G401.6 (cell line): ENCODE results near the gene KHK.
"Not testable (repeated sequence)": the region's sequence is repeated elsewhere in the genome, so short reads cannot be mapped to it uniquely, and the experiment has no call there.

ENCODE experiments used
- FAIRE-seq: peaks from 2 replicates; lab custom pipeline; 2012; peaks lifted over from hg19 to GRCh38; lab: Jason Lieb, UNC

KHK gene

DNA sequence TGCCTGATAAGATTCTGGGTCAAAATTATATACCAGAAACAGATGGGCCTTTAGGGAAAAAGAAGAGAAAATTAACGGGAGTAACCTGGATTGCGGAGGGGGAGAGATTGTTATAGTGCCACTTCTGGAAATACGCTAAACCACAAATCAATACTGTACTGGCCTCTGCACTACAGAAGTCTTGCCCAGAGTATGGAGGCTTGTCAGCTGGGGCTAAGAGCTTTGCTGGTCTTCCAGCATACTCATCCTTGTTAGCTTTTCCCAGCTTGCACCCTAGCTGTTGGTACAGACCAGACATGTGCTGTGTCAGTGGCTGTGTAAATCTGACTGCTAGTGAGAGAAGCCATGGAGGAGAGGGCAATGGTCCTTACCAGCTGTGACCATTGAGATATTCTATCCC is 26.2 kb upstream of the KHK start:
- FAIRE-seq: no peak

DNA sequence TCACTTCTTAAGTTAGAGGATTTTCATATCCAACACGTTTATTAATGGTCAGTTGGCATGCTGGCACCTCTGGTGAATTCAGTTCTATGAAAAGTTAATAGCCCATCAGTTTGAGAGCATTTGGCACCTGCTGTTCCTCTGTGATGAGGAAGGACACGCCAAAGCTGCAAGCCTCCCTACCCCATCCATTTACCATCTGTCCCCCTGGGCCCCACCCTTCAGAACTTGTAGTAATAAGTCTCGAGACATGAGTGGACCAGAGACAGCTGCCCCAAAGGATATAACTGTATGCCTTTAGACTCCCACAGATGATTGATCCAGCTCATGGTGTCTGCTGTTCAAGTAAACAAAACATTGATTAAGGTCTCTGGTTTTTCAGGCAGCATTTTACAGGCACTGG is 21.4 kb upstream of the KHK start:
- no peak for FAIRE-seq

DNA sequence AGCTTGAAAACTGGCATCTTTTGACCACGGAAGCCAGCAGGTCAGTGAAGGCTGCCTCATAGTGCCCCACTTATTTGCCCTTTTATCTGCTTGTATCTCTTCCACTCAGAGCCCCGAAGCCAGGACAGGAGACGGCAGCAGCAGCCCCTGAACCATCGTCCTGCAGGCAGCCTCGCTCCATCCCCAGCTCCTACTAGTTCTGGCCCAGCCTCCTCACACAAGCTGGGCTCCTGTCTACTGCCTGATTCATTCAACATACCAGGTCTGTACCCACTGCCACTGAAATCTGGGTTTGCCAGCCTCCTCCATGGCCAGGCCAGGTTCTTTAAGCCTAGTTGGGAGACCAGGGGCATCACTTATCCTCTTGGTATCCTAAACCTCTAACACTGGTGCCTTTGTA is 19.2 kb upstream of the KHK start:
- no peak for FAIRE-seq

DNA sequence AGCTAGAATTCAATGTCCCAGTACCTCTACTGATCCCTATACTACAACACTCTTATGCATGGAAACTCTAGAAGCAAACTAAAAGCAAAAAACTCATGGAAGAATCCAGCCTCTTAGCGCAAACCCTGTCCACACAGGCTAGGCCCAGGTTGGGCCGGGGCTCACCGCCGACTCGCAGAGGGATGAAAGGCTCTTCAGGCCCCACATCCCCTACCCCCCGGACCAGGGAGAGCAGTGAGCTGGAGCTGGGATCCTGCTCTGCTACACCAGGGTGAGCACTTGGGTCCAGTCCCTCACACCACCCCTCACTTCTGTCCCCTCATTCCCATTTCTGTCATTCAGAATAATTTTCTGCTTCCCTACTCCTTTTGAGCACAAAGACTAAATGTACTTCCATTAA is 17.1 kb upstream of the KHK start:
- no peak for FAIRE-seq

DNA sequence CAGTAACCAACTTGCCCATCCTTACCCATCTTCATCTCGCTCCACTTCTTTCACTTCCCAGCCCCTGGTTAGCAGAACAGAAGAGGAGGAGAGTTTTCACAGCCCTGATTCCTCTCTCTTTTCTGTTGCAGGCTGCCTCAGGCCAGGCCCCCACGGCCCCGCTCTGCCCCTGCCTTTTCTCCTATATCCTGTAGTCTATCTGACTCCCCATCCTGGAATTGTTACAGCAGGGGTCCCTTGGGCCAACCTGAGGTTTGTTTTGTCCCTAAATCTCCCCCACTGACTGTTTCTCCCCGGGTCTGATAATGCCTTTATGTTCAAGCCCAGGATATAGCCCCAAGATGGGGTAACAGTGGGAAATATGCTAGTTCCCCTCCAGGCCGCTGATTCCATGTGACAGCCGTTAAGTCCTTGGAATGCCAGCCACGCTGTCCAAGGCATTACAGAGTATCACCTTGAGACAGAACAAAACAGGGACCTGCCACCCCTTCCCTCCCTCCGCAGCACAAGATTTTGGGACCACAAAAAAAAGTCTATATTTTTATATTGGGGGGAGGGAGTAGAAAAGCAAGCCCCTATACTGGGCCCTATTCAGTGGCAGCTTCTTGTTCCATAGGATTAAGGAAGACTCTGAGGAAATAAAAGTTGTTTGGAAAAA is 16.5 kb upstream of the KHK start:
- no peak for FAIRE-seq

DNA sequence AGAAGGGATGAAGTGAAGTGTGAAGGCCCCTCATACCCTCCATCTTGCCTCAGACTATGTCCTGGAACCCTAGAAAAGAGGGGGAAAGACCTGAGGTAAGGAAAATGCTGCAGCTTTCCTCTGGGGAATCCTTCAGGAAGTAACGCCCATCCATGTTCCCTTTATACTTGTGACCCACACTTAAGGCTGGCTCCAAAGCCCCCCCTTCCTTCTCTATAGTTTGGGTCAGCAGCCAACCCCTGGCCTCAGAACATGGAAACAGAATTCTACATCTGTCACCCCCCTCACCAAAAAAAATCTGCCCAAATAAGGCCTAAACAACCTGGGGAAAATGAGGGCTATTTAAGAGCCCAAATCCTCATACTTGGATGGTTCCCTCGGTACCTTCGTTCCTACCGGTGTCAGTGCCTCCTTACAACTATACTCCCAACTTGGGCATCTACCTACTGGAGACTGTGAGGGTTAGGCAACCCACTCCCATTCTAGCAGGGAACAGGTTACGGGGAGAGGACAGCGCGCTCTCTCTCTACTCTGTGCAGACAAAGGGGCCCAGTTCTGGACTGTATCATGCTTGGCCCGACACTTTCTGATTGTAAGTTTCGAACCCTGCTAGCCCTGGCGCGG is 15.8 kb upstream of the KHK start:
- FAIRE-seq: no peak

DNA sequence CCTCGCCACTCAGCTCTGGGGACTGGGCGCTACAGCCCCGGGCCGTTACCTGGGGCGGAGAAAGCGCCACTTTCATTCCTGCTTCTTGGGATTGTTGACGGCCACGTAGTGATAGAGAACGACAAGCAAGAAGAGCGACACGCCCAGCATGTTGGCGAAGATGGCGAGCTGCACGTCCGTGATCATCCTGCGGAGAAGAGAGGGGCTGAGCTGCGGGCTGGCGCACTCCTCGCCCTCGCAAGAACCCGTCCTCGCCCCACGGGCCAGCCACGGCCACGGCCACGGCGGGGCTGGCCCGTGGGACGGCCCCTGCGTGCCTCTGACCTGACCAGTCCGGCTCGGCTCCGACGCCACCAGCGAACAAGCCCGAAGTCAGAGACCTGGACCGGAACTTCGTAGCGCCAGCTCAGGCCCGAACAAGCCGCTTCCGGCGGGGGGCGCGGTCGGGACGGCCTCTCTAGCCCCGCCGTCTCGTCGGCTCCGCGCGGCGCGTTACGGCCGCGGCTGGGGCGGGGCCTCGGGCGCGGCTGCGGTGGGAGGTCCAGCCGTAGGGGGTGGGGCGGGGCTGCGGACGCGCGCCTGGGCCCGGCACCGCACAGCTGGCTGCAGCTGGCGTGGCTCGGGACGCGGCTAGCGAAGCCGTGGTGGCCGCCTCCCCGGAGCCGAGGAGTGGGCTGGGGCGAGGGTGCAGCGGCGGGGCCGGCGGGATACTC is 15.1 kb upstream of the KHK start, which contains the start of gene OST4:
Gene OST4, minus strand, starts transcription at position 378 of the 713 bp plus-strand sequence.
- FAIRE-seq: no peak

DNA sequence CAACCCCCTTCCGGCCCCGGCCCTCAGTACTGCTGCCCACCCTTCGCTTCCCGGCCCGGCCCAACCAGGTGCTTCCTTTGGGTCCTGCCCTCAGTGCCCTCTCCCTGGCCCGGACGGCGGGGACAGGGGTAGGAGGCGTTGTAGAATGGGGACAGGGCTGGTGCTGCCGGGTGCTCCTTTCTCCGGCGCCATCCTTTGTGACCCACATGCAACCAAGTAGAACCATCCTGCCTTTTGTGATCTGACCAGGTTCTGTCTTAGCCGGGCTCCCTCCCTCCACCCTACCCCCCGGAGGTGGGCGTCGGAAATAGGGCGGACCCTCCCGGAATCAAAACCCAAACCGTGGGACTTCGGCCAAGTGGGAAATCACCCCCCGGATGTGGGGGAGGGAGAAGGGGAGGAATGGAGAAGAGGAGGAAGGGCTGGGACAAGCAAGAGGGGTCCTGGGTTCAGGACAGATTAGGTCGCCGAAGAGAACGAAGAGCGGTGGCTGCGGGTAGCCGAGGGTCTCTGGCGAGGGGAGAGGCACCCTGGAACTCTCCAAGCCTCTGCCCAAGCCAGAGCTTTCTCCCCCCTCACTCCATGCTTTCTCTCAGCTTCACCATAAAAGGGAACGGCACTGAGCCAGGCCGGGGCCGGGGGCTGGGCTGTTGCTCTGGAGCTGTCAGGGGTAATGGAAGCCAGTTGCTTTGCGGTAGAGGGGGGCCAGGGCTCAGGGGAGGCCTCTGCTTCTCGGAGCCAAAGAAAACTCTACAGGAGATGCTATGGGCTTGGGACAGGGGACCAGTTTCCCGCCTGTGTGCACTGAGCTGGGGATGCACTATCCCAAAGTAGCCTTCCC is 14.4 kb upstream of the KHK start:
- FAIRE-seq: no peak

DNA sequence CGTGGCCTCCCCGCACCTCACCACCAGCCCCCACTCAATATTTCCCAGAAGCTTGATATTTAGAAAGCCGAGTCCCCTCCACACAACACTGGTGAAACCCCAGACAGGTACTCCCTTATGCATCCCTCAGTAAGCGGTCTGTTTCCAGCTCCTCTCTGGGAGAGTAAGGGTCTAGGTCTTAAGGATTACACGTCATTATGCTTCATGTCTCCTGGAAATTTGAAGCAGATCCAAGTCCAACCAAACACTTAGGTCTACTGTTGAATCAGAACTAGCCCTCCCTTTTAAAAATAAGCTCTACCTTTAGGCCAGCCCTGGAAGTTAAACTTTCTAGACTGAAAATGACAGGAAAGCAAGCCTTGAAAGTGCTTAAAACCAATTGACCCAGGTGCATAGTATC is 13.7 kb upstream of the KHK start:
- no peak for FAIRE-seq

DNA sequence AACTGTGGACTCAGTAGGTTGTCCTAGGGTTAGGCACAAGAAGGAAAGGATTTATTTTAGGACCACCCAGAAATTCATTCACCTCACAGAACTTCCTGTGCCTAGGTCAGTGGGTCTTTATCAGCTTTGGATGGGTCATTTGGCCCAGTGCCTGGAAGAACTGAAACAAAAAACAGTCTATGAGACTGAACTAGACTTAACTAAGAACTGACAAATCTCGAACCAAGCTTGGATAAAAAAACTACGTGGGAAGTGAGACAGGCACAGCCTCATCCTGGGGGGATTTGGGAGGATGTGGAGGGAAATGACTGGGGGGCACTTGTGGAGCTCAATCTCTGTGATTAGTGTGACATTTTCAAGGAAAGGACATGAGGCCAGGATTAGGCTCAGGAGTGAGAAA is 12.8 kb upstream of the KHK start:
- FAIRE-seq: no peak

DNA sequence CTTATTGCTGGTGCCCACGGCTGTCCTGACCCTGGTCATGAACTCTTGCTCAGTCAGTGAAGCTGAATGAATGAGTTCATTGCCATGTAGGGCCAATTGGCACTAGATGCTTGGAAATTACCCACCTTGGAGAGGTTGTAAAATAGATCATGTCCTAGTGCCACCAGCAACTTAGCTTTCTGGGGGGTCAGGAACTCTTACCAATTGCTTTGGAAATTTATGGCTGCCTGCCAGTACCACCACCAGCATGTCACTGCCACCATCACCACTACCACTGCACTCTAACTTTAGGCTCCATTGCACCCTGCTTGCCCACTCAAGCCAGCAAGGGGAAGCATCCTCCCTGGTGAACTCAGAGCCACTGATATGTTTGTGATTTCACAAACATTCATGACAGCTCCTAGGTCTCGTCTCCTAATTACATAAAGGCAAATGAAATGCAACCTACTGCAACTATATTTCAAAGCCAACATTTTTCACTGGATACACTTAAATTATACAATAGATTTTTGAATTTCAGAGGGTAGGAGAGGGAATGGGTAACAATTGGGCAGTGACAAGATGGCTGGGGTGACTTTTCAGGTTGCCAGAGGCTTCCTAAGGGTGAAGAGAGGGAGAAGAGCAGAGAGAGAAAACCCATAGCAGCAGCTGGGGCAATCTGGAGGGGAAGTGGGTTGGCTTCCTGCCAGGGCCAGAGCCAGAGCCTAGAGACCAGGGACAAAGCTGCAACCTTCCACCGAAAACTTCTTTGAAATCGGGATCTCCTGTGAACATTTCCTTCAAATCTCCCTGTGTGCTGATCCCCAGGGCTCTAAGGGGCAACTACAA is 11.6 kb upstream of the KHK start:
- no peak for FAIRE-seq

DNA sequence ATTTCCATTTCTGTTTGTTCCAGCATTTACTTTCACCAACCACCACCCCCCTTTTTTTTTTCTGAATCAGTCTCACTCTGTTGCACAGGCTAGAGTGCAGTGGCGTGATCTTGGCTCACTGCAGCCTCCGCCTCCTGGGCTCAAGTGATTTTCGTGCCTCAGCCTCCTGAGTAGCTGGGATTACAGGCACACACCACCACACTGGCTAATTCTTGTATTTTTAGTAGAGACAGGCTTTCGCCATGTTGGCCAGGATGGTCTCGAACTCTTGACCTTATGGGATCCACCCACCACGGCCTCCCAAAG is 11.1 kb upstream of the KHK start:
- not testable (repeated sequence) for FAIRE-seq

DNA sequence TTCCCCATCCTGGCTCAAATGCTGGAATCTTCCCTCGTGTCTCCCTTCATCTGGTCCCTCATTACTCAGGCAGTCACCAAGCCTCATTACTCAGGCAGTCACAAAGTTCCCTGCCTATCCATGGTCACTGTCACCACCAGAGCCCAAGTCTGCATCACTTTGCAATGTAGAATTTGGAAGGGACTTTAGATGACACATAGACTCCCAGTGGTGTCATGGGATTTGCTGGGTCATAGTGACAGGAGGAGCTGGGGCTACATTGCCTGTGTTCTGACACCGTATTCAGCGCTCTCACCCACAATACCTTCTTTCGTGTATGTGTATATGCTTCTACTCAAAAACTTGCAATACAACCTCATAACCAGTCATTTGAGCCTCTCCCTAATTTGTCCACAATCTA is 10.2 kb upstream of the KHK start:
- FAIRE-seq: no peak

DNA sequence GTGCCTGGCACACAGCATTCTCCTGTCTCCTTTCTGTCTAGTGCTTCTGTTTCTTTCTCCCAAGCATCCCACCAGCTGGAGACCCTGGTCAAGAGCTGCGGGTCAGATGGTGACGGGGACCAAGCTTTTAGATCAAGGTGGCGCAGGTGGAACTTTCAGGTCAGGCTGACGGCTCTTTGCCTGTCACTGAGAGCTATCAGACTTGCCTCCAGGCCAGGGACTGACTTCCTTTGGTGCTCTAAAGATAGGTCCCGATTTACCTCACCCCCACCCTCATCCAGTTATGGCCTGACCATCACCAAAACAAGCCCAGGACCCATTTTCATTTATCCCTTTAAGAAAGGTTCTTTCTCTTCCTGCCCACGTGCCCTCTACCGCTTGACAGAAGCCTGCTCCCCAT is 9.3 kb upstream of the KHK start:
- FAIRE-seq: no peak

DNA sequence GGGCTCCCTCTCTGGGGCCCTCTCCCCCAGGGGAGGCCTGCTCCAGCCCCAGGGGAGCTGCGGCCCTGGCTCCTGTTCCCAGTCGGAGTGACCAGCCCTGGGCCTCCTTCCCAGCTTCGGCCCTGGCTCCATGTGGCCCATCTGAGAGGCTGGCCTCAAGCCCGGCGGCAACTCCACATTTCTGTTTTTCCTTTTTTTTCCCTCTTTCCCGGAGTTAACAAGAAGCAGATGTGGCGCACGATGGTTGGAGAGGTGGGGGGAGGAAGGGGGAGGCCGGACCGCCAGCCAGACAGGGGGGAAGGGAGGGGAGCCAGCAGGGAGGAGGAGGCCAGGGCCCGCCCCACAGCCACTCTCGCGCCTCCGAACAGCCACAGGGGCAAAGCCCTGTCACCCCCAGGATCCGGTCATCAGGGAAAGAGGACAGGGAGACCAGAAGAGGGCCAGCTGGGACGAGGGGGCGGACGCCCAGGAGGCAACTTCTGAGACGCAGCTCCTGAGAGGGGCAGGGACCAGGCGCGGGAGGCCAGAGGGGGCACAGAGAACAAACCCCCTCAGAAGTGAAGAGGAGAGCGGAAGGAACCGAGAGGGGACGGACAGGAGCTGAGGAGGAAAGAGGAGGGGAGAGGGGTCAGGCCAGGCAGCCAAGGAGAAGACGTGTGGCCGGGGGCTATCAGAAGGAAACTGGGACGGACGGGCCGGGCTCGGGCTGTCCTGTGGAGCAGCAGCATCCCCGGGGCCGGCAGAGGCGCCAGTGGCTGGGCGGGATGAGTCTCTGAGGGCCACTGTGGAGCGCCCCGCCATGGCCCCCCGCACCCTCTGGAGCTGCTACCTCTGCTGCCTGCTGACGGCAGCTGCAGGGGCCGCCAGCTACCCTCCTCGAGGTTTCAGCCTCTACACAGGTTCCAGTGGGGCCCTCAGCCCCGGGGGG is 8.0 kb upstream of the KHK start, which contains the start of gene EMILIN1:
Gene EMILIN1, plus strand, starts transcription at position 349 of the 928 bp plus-strand sequence. Its CDS starts 451 bp downstream, at position 800.
- FAIRE-seq: no peak

DNA sequence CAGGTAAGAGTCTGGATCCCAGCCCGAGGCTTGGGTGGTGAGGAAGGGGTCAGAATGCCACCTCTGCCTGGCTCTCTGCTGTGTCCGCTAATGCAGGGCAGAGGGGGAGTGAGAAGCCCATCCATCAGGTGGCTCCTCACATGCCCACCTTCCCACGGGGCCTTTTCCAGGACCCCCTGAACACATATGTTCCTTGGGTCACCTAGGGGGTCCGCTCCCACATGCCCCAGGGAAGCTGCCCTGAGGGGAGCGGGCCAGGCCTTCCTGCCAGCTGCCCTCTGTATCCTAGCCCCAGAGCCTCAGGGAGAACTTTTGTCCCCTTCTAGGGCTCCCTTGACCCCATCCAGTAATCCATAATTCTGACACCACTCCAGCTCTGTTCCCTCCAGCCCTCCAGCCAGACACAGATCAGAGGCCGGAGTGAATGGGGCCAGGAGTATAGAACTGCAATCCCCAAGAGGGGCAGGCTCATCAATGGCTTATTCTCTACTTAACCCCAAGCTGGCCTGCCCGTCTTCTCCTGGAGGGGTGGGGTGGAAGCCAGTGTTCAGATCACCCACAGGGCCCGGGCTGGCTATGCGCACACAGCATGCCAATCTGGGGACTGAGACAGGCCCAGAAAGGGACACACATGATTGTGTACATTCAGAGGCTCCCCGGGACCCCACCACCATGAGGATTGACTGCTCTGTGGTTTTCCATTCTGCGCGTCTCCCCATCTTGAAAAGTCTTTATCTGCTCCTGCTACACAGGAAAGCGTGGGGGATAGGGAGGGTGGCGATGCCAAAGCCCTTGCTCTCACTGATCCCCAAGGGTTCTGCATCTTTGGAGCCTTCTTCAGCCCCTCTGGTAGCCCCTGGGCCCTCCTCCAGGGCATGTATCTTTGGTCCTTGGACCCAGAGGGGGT is 7.1 kb upstream of the KHK start:
- FAIRE-seq: no peak

DNA sequence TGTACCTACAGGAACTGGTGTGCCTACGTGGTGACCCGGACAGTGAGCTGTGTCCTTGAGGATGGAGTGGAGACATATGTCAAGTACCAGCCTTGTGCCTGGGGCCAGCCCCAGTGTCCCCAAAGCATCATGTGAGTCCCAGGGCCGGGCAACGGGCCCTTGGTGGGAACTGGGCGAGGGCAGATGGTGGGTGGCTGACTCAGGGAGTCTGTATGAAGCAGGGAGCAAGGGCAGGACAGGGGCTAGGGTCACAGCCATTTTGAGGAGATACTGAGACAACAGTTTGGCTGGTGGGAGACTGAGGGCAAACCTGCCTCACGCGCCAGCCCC is 6.5 kb upstream of the KHK start:
- no peak for FAIRE-seq

DNA sequence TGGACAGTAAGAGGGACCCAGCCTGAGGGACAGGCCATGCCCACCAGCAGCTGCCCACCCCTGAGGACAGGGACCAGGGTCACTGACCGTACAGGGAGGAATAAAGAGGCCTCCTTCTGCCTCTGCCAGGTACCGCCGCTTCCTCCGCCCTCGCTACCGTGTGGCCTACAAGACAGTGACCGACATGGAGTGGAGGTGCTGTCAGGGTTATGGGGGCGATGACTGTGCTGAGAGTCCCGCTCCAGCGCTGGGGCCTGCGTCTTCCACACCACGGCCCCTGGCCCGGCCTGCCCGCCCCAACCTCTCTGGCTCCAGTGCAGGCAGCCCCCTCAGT is 6.0 kb upstream of the KHK start:
- no peak for FAIRE-seq

DNA sequence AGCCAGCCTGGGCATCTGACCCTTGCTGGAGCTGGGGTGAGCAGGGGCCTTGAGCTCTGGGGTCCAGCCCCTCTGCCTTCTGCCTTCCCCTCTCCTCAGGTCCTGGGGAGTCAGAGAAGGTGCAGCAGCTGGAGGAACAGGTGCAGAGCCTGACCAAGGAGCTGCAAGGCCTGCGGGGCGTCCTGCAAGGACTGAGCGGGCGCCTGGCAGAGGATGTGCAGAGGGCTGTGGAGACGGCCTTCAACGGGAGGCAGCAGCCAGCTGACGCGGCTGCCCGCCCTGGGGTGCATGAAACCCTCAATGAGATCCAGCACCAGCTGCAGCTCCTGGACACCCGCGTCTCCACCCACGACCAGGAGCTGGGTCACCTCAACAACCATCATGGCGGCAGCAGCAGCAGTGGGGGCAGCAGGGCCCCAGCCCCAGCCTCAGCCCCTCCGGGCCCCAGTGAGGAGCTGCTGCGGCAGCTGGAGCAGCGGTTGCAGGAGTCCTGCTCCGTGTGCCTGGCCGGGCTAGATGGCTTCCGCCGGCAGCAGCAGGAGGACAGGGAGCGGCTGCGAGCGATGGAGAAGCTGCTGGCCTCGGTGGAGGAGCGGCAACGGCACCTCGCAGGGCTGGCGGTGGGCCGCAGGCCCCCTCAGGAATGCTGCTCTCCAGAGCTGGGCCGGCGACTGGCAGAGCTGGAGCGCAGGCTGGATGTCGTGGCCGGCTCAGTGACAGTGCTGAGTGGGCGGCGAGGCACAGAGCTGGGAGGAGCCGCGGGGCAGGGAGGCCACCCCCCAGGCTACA is 4.4 kb upstream of the KHK start:
- FAIRE-seq: no peak
